ENCODE results near the gene CLDN5.
"Not testable (repeated sequence)": the region's sequence is repeated elsewhere in the genome, so short reads cannot be mapped to it uniquely, and the experiment has no call there.

The CLDN5 gene

GRCh38 chr22:19548427-19548826, 24.2 kb upstream of the CLDN5 start:
- not testable (repeated sequence) for DNase-seq (ENCODE audit: low read depth)

GRCh38 chr22:19547620-19548019, 23.4 kb upstream of the CLDN5 start:
- DNase-seq (ENCODE audit: low read depth), result no peak

GRCh38 chr22:19546680-19547079, 22.5 kb upstream of the CLDN5 start:
- no peak for DNase-seq (ENCODE audit: low read depth)

GRCh38 chr22:19545935-19546207, 21.7 kb upstream of the CLDN5 start:
- no peak for DNase-seq (ENCODE audit: low read depth)

GRCh38 chr22:19543970-19544708, 19.9 kb upstream of the CLDN5 start:
- DNase-seq (ENCODE audit: low read depth), result no peak

GRCh38 chr22:19540394-19540793, 16.2 kb upstream of the CLDN5 start:
- no peak for DNase-seq (ENCODE audit: low read depth)

- DNase-seq (ENCODE audit: low read depth), result no peak
Measured at GRCh38 chr22:19537941-19538488, 13.8 kb upstream of the CLDN5 start.

GRCh38 chr22:19536564-19536963, 12.4 kb upstream of the CLDN5 start:
- DNase-seq (ENCODE audit: low read depth), result no peak

- DNase-seq (ENCODE audit: low read depth), result no peak
Measured at GRCh38 chr22:19535001-19535400, 10.8 kb upstream of the CLDN5 start.

- DNase-seq (ENCODE audit: low read depth), result no peak
Measured at GRCh38 chr22:19533857-19534256, 9.6 kb upstream of the CLDN5 start.

- no peak for DNase-seq (ENCODE audit: low read depth)
Measured at GRCh38 chr22:19533049-19533626, 8.9 kb upstream of the CLDN5 start.

- not testable (repeated sequence) for DNase-seq (ENCODE audit: low read depth)
Measured at GRCh38 chr22:19531327-19531726, 7.1 kb upstream of the CLDN5 start.

- DNase-seq (ENCODE audit: low read depth), result no peak
Measured at GRCh38 chr22:19530751-19531150, 6.5 kb upstream of the CLDN5 start.

GRCh38 chr22:19529811-19530210, 5.6 kb upstream of the CLDN5 start:
- no peak for DNase-seq (ENCODE audit: low read depth)

GRCh38 chr22:19527861-19528417, 3.7 kb upstream of the CLDN5 start:
- no peak for DNase-seq (ENCODE audit: low read depth)

GRCh38 chr22:19527321-19527721, 3.1 kb upstream of the CLDN5 start:
- no peak for DNase-seq (ENCODE audit: low read depth)

GRCh38 chr22:19526702-19527111, 2.5 kb upstream of the CLDN5 start:
- DNase-seq (ENCODE audit: low read depth), result no peak

- no peak for DNase-seq (ENCODE audit: low read depth)
Measured at GRCh38 chr22:19526076-19526701, 2.0 kb upstream of the CLDN5 start.

- DNase-seq (ENCODE audit: low read depth), result no peak
Measured at GRCh38 chr22:19525666-19526065, 1.5 kb upstream of the CLDN5 start.

- no peak for DNase-seq (ENCODE audit: low read depth)
Measured at GRCh38 chr22:19525116-19525660, 978 bp upstream of the CLDN5 start.

- no peak for DNase-seq (ENCODE audit: low read depth)
Measured at GRCh38 chr22:19523240-19524169, 705 bp downstream of the CLDN5 start.

GRCh38 chr22:19522881-19523239, 1.4 kb downstream of the CLDN5 start:
- DNase-seq (ENCODE audit: low read depth), result no peak

Measured in activated T-cell treated with anti-CD3 and anti-CD28 coated beads for 24 hours (primary cell).